CD4-positive, alpha-beta memory T cell (primary cell): ENCODE results near the gene ZNF292. TPM values are rescaled to one million over a fixed set of nuclear protein-coding genes. Genes with fewer than 3 reads are reported as not detected.
A peak's percentile ranks its signal among the peaks of the same experiment; 100 is the strongest.

Experiments
- CTCF ChIA-PET: fragments of 350-600 bp; sonication (Branson Sonifier 250); formaldehyde crosslinking; loops from one replicate; lab custom pipeline; 2021; ENCODE audit warnings: inconsistent platforms; ENCODE audit not compliant: partially characterized antibody; lab: Charles Lee
- POLR2A ChIA-PET: fragments of 350-600 bp; sonication (Branson Sonifier 250); formaldehyde crosslinking; loops from one replicate; lab custom pipeline; 2021; ENCODE audit not compliant: partially characterized antibody; lab: Charles Lee
- DNase-seq, 5 donors: peaks; one replicate each; pipeline versions ENCODE4 v3.0.0 to v3.0.0-alpha.2; 2020 to 2022; ENCODE audit warnings: mixed read lengths in 1 of 5
- H3K27ac ChIP-seq: one replicate; pipeline ENCODE4 v1.7.0; 2013; ENCODE audit warnings: low read depth, low read length
- H3K27me3 ChIP-seq: 2 replicates; pipeline ENCODE4 v1.7.0; 2013; ENCODE audit warnings: mild to moderate bottlenecking, low read length, moderate library complexity; ENCODE audit not compliant: insufficient read depth
- H3K36me3 ChIP-seq: 2 replicates; pipeline ENCODE4 v1.7.0; 2013; ENCODE audit warnings: mild to moderate bottlenecking, low read length, moderate library complexity; ENCODE audit not compliant: insufficient read depth
- H3K4me1 ChIP-seq: 2 replicates; pipeline ENCODE4 v1.7.0; 2013; ENCODE audit warnings: mild to moderate bottlenecking, low read length, moderate library complexity; ENCODE audit not compliant: insufficient read depth
- H3K4me3 ChIP-seq, 2 donors: one replicate each; pipeline ENCODE4 v1.7.0; 2013; ENCODE audit warnings: low read length in 2 of 2, mild to moderate bottlenecking in 1 of 2
- H3K9me3 ChIP-seq, 2 donors: one replicate each; pipeline ENCODE4 v1.7.0; 2013; ENCODE audit warnings: low read length in 2 of 2, control low read depth in 1 of 2; ENCODE audit not compliant: control insufficient read depth in 1 of 2
- H3K27ac Mint-ChIP-seq, 7 donors: one replicate each; pipeline ENCODE4 v1.8.0; 2020 to 2021; ENCODE audit warnings: mixed read lengths in 7 of 7, mild to moderate bottlenecking in 6 of 7, inconsistent platforms in 3 of 7, moderate library complexity in 3 of 7
- H3K27me3 Mint-ChIP-seq, 2 donors: one replicate each; pipeline ENCODE4 v1.8.0; 2020 to 2021; ENCODE audit warnings: mixed read lengths in 2 of 2
- H3K36me3 Mint-ChIP-seq, 2 donors: one replicate each; pipeline ENCODE4 v1.8.0; 2020 to 2021; ENCODE audit warnings: mixed read lengths in 2 of 2, inconsistent platforms in 1 of 2, mild to moderate bottlenecking in 1 of 2
- H3K4me1 Mint-ChIP-seq, 4 donors: one replicate each; pipeline ENCODE4 v1.8.0; 2020 to 2021; ENCODE audit warnings: mixed read lengths in 4 of 4, mild to moderate bottlenecking in 1 of 4
- H3K4me3 Mint-ChIP-seq, 8 donors: one replicate each; pipeline ENCODE4 v1.8.0; 2020 to 2021; ENCODE audit warnings: mixed read lengths in 8 of 8, mild to moderate bottlenecking in 7 of 8, moderate library complexity in 6 of 8, inconsistent platforms in 3 of 8
- H3K9me3 Mint-ChIP-seq, 8 donors: one replicate each; pipeline ENCODE4 v1.8.0; 2020 to 2021; ENCODE audit warnings: mixed read lengths in 8 of 8, mild to moderate bottlenecking in 5 of 8, inconsistent platforms in 3 of 8, moderate library complexity in 1 of 8
- intact Hi-C: fragments of 100-400 bp; cut with micrococcal nuclease; formaldehyde crosslinking; loops from one replicate; pipeline ENCODE4 v1.15.1; 2023
- polyA plus RNA-seq, 2 donors: library from polyadenylated mRNA; unstranded; fragments of 300-500 nt; fragmentation: Illumina TruSeq; gene quantifications; one replicate each; pipeline ENCODE4 v1.2.3, GENCODE V29; 2021
- total RNA-seq, 2 experiments: library from RNA; stranded (reverse); gene quantifications; one replicate each; pipeline ENCODE4 v1.2.3, GENCODE V29; 2021

Gene ZNF292
- total RNA-seq (10 to 100 TPM; 74.8 to 82.1 TPM), polyA plus RNA-seq (10 to 100 TPM; 15.1 to 39.8 TPM)

DNA sequence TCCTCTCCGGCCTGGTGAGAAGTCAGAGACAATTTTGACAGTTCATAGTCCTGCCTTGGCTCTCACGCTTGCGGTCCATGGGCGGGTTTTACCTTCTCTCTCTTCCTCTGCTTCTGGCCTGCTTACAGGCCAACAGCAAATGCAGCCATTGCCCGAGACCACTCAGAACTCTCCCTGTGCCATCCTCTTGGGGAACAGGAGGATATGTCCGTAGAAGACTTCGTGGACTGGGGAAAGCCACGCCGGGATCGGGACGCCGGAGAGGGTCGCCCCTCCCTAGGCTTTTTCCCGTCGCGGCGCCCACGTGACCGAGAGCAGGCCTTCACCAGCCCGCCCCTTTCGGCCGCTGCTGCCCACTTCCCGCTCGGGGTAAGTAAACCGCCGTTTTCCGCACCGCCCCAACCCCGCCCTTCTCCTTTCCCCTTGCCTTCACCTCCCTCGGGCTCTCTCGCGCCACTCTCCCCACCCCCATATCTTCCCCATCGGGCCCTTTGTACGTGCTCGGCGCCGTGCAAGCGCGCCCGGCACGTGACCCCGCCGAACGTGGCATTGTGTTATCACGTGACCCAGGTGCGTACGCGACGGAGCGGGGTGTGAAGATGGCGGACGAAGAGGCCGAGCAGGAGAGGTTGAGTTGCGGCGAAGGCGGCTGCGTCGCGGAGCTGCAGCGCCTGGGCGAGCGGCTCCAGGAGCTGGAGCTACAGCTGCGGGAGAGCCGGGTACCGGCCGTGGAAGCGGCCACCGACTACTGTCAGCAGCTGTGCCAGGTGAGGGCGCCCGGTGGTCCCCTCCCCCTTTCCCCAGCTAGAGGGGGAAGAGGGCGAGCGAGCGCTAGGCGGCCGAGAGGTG lies at the start of gene ZNF292:
TSS of gene ZNF292 (plus strand) at position 573 of the 849 bp plus-strand sequence. CDS start at position 600, 27 bp downstream.
- Mint-ChIP-seq H3K36me3 (peaks cover 0 to 25% of the 10 kb centered on the region in 2 donors), H3K27me3 (no peaks in the 10 kb centered on the region), H3K27ac (peak within 1 kb of the TSS; percentile 92 to 99 (median 96)), H3K9me3 (peaks cover 0 to 2% (median 0%) of the 10 kb centered on the region in 8 donors), H3K4me3 (peak within 1 kb of the TSS; percentile 91 to 100 (median 96)), H3K4me1 (peaks cover 38 to 70% (median 51%) of the 10 kb centered on the region in 4 donors)
- ChIA-PET CTCF (interaction anchor here (1.1 to 3.7 kb wide), 2 partner anchors 16 to 83 kb away, joined by 4 to 23 read pairs; no protein-coding TSS in a partner anchor), POLR2A (interaction anchor here (0.7 to 2.3 kb wide), 7 partner anchors 15 to 1925 kb away, joined by 3 to 9 read pairs (median 3); partner anchors contain the start of genes AKIRIN2 and PNRC1)
- Histone ChIP-seq H3K27me3 (no peaks in the 10 kb centered on the region), H3K27ac (peak within 1 kb of the TSS; percentile 91), H3K4me3 (peak within 1 kb of the TSS; percentile 54 to 93), H3K36me3 (no peaks in the 10 kb centered on the region), H3K9me3 (no peaks in the 10 kb centered on the region), H3K4me1 (peaks cover 73% of the 10 kb centered on the region)
- intact Hi-C loops = loop anchor here (1.0 to 10.0 kb wide), 10 partner anchors 16 to 1930 kb away; partner anchors contain the start of genes AKIRIN2, ORC3, PNRC1 and SLC35A1
- DNase-seq = peak; percentile 92 to 96 (median 93)

DNA sequence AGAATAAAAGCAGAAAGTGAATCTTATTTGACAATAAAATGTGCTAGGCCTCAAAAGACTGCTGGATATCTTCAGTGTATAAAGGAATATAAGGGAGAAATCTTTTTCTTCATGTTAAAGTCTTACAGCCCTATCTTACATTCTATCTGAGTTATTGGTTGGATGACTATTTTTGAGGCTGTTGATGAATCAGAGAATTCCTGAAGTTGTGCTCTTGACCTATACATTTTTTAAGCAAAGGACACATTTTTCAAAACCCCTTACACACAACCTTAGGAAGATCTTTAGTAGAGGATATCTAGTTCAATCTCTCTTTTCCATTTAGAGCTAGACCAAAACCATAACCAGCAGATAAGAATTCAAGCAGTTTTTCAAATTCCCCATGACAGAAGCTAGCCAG lies 49.5 kb upstream of the ZNF292 start:
- Mint-ChIP-seq H3K4me3 (no peak overlapping the region), H3K4me1 (no peaks in the 10 kb centered on the region), H3K27me3 (peaks cover 7 to 9% of the 10 kb centered on the region in 2 donors), H3K9me3 (peaks cover 0 to 4% (median 0%) of the 10 kb centered on the region in 8 donors), H3K27ac (no peak overlapping the region), H3K36me3 (no peaks in the 10 kb centered on the region)
- intact Hi-C loops = no loop called here
- Histone ChIP-seq H3K4me1 (no peaks in the 10 kb centered on the region), H3K9me3 (no peaks in the 10 kb centered on the region), H3K27ac (no peak overlapping the region), H3K27me3 (no peaks in the 10 kb centered on the region), H3K4me3 (no peak overlapping the region), H3K36me3 (no peaks in the 10 kb centered on the region)
- POLR2A ChIA-PET = no interaction called here
- no peak for DNase-seq
- CTCF ChIA-PET = interaction anchor here (4.5 kb wide), 1 partner anchor 27 kb away, joined by 16 read pairs; no protein-coding TSS in a partner anchor

DNA sequence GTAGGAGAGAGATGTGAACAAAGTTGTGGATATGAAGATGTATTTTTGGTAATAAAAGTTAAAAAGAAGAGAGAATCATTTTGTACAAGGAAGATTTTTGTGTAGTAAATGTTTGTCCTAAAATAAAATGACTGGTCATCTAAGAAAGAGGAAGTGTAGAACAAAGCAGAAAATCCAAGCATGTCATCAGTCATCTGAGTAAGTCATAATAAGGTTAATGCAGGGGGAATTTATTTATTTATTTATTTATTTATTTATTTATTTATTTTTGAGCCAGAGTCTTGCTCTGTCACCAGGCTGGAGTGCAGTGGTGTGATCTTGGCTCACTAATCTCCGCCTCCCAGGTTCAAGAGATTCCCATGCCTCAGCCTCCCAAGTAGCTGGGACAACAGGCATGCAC lies 44.7 kb upstream of the ZNF292 start:
- POLR2A ChIA-PET = no interaction called here
- Mint-ChIP-seq H3K4me1 (no peaks in the 10 kb centered on the region), H3K27me3 (peaks cover 7 to 12% of the 10 kb centered on the region in 2 donors), H3K9me3 (peaks cover 0 to 4% (median 0%) of the 10 kb centered on the region in 8 donors), H3K36me3 (no peaks in the 10 kb centered on the region), H3K4me3 (no peak overlapping the region), H3K27ac (no peak overlapping the region)
- Histone ChIP-seq H3K27ac (no peak overlapping the region), H3K4me1 (no peaks in the 10 kb centered on the region), H3K27me3 (no peaks in the 10 kb centered on the region), H3K9me3 (no peaks in the 10 kb centered on the region), H3K36me3 (no peaks in the 10 kb centered on the region), H3K4me3 (no peak overlapping the region)
- CTCF ChIA-PET = no interaction called here
- intact Hi-C loops = no loop called here
- DNase-seq = no peak

DNA sequence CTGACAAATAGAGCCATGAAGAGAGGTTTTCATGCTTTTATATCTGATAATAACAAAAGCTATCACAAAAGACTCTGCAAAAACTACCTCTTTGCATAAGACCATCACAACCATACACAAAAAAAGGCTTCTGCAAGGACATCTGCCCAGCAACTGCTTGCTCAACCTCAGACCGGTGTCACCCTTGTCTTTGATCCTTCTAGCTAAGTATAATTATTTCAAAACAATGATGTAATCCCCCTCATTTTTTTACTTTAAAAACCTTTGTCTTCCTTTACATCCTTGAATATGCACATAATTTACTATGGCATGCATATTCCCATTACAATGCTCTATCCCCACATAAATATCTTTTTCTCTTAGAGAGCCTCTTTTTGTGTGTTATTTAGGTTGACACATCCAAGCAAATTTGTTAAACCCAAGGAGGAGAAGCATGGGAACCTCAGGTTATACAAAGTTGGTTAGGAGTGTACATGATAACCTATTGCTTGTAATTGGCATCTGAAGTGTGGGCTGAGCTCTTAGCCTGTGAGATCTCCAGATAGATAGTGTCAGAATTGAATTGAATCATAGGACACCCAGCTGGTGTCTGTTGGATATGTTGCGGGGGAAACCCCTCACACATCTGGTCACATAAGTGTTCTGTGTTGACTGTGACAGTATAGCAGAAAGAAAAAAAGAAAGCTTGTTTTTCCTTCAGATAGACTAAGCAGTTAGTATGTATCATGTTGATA lies 39.8 kb upstream of the ZNF292 start:
- DNase-seq = no peak
- no peaks in the 10 kb centered on the region for H3K9me3 Mint-ChIP-seq

DNA sequence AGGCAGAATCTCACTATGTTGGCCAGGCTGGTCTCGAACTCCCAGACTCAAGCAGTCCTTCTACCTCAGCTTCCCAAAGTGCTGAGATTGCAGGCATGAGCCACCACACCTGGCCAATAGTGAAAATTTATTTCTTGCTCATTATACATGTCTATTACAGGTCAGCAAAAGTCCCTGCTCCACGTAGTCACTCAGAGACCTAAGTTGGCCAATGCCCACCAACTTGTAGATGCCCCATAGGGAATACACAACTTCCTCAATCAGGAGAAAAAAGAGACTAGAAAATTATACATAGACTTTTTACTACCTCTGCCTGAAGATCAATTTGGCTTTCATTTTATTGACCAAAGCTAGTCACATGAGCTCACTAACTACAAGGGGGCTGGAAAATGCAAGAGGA lies 38.4 kb upstream of the ZNF292 start:
- Mint-ChIP-seq H3K4me1 (no peaks in the 10 kb centered on the region), H3K27ac (no peak overlapping the region), H3K36me3 (no peaks in the 10 kb centered on the region), H3K4me3 (no peak overlapping the region), H3K9me3 (peaks cover 0 to 6% (median 0%) of the 10 kb centered on the region in 8 donors), H3K27me3 (peaks cover 2 to 8% of the 10 kb centered on the region in 2 donors)
- H3K27me3 ChIP-seq = no peaks in the 10 kb centered on the region
- H3K27ac ChIP-seq = no peak overlapping the region
- CTCF ChIA-PET = interaction anchor here (1.4 kb wide), 1 partner anchor 38 kb away, joined by 4 read pairs; no protein-coding TSS in a partner anchor
- H3K4me3 ChIP-seq = no peak overlapping the region
- no peaks in the 10 kb centered on the region for H3K4me1 ChIP-seq
- no peaks in the 10 kb centered on the region for H3K36me3 ChIP-seq
- POLR2A ChIA-PET = no interaction called here
- no peaks in the 10 kb centered on the region for H3K9me3 ChIP-seq
- intact Hi-C loops = no loop called here
- DNase-seq = no peak

More for the DNA sequence above, 39.8 kb upstream of the ZNF292 start:
- intact Hi-C loops = no loop called here
- Mint-ChIP-seq H3K4me1 (no peaks in the 10 kb centered on the region), H3K27ac (no peak overlapping the region), H3K27me3 (peaks cover under 1 to 6% of the 10 kb centered on the region in 2 donors), H3K4me3 (no peak overlapping the region), H3K36me3 (no peaks in the 10 kb centered on the region)
- Histone ChIP-seq H3K9me3 (no peaks in the 10 kb centered on the region), H3K4me3 (no peak overlapping the region), H3K4me1 (no peaks in the 10 kb centered on the region), H3K27me3 (no peaks in the 10 kb centered on the region), H3K36me3 (no peaks in the 10 kb centered on the region), H3K27ac (no peak overlapping the region)
- POLR2A ChIA-PET = no interaction called here
- CTCF ChIA-PET = interaction anchor here (1.2 to 1.4 kb wide), 2 partner anchors 37 to 206 kb away, joined by 3 to 4 read pairs; no protein-coding TSS in a partner anchor

DNA sequence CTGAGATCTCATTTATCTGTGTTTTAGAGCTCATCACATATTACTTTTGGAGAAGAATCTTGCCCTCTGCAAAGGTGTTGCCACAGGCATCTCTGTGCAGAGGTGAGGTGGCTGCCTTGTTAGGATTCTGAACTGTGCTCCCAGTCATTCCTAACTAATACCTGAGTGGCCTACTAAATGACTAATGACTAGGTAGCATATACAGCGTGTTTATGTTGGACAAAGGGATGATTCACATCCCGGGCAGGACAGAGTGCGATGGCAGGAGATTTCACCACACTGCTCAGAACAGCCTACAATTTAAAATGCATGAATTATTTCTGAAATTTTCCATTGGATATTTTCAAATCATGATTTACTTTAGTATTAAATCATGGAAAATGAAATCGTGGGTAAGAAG lies 37.3 kb upstream of the ZNF292 start:
- H3K9me3 ChIP-seq = no peaks in the 10 kb centered on the region
- Mint-ChIP-seq H3K9me3 (peaks cover 0 to 6% (median 0%) of the 10 kb centered on the region in 8 donors), H3K27me3 (peaks cover 2 to 11% of the 10 kb centered on the region in 2 donors), H3K27ac (no peak overlapping the region), H3K36me3 (no peaks in the 10 kb centered on the region), H3K4me1 (no peaks in the 10 kb centered on the region), H3K4me3 (no peak overlapping the region)
- ChIA-PET POLR2A (no interaction called here), CTCF (no interaction called here)
- no peak overlapping the region for H3K4me3 ChIP-seq
- H3K27me3 ChIP-seq = no peaks in the 10 kb centered on the region
- no peak for DNase-seq
- no peak overlapping the region for H3K27ac ChIP-seq
- H3K36me3 ChIP-seq = no peaks in the 10 kb centered on the region
- H3K4me1 ChIP-seq = no peaks in the 10 kb centered on the region
- intact Hi-C loops = no loop called here

DNA sequence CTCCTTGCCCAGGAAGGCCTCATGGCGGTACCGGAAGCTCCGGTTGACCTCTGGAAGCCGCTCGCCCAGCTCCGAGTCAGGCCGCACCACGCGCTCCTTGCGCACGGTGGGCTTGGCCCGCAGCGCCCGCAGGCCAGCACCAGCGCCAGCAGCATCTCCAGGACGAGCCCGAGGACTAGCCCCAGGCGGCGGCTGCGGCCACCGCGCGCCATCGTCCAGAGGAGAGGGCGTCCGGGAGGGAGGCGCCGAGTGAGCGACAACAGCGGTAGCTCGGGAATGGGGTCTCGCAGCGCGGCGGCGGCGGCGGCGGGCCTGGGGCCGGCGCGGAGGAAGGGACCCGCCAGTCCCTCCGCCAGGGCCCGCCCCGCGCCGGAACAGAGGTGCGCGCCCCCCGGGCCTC lies 32.9 kb upstream of the ZNF292 start:
- no peak for DNase-seq
- Mint-ChIP-seq H3K9me3 (peaks cover 0 to 6% (median 0%) of the 10 kb centered on the region in 8 donors), H3K27me3 (peaks cover 7 to 11% of the 10 kb centered on the region in 2 donors), H3K4me3 (no peak overlapping the region), H3K4me1 (no peaks in the 10 kb centered on the region), H3K27ac (no peak overlapping the region), H3K36me3 (no peaks in the 10 kb centered on the region)
- intact Hi-C loops = no loop called here
- Histone ChIP-seq H3K4me3 (no peak overlapping the region), H3K4me1 (no peaks in the 10 kb centered on the region), H3K9me3 (no peaks in the 10 kb centered on the region), H3K27me3 (no peaks in the 10 kb centered on the region), H3K27ac (no peak overlapping the region), H3K36me3 (no peaks in the 10 kb centered on the region)
- ChIA-PET POLR2A (no interaction called here), CTCF (no interaction called here)
